HUDEP-2 (cell line): ENCODE measurements around the gene CCNA2.

Experiments used
- DNase-seq, 76 experiments: peaks; one replicate each; lab custom pipeline; 2025; ENCODE audit not compliant: unreplicated experiment in 76 of 76; lab: John Stamatoyannopoulos, UW

Gene CCNA2

DNA sequence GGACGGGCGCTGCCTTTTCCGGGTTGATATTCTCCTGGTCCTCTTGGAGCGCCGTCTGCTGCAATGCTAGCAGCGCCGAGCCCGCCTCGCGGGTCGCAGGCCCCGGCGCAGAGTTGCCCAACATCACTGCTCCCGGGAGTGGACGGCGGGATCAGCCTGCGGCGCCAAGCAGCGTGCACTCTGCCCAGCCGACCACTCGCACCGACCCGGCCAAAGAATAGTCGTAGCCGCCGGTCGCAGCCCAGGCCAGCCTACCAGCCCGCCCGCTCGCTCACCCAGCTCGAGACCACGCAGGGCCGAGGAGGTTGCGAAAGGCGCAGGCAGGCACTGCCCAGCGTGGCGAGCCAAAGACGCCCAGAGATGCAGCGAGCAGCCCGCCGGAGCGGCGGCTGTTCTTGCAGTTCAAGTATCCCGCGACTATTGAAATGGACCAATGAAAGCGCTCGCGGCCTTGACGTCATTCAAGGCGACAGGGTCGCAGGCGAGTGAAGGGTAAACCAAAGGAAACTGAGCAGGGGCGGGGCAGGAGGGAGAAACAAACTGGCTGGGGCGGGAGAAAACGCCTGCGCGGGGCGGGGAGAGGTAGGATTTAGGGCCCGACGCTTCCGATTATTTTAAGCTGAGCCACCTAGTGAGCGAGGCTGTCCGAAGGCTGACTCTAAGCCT is at the start of gene CCNA2:
CCNA2 (minus strand) TSS at position 379 of the 666 bp plus-strand sequence; CDS start at position 124, 255 bp downstream.
- DNase-seq: peak; percentile 26 to 98 (median 95)

- DNase-seq: peak; percentile 37 to 98 (median 93)
Measured at GRCh38 chr4:121869841-121870822, 46.4 kb upstream of the CCNA2 start, which contains the start of gene BBS7. Gene BBS7, minus strand, starts transcription at chr4:121870474. Its CDS starts 161 bp downstream, at chr4:121870313.

DNA sequence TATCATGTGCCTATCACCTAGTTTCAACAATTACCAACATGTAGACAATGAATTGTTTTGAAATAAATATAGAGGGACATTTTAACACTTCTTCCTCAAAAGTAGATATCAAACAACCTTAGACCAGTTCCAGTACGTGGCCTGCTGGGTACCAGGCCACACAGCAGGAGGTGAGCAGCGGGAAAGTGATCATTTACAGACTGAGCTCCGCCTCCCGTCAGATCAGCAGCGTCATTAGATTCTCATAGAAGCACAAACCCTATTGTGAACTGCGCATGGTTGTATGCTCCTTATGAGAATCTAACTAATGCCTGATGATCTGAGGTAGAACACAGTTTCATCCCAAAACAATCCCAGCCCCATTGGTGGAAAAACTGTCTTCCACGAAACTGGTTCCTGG is 40.1 kb upstream of the CCNA2 start:
- no peak for DNase-seq

GRCh38 chr4:121861426-121861825 is 37.7 kb upstream of the CCNA2 start:
- DNase-seq: peak in 2 of 76 experiments; percentile 1 to 2

DNA sequence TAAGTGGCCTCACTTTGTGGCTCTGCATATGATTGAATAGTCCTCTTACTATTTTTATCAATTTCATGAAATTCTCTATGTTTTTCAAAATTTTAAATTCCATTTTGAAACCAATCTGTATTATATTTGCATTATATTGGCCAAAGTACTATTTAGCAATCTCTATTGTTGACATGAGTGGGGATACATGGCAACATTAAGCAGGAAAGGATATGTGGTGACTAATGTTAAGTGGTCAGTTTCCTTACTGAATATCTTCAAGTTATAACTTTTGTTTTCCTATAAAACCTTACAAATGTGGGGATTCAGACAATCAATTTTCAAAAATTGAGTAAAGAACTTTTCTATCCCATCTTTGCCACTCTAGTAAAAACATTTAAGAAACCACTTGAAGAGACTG is 36.4 kb upstream of the CCNA2 start:
- DNase-seq: no peak

DNA sequence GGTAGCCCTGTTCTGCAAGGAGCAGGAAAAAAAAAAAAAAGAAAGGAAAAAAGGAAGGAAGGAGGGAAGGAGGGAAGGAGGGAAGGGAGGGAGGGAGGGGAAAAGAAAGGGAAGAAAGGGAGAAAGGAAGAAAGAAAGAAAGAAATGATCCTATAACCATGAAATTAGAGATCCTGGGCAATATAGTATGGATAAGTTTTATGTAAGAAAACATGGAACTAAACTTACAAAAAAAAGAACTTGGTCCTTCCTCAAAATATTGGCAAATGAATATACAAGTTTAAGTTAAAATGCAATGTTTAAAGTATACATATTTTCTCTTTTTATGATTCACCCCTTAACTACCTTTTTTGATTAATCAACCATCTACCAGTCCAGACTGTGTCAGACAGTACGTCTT is 27.7 kb upstream of the CCNA2 start:
- no peak for DNase-seq

DNA sequence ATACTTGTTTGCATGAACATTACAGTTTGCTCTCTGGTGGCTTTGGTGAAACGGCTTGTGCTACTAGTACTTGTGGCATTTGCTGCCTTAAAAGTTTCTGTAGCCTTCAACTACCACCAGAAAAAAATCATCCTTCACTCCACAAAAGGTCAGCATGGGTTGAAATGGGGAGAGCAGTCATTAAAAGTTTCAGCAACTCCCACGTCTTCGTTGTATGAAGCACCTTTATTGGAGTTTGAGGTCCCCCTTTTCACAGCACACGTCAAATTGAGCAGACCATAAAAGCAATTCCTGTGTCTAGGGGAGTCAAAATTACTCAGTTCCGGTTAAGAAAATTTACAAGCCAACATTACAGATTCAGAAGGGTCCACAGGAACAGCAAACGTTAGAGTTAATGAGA is 23.0 kb upstream of the CCNA2 start:
- DNase-seq: no peak

- no peak for DNase-seq
Measured at GRCh38 chr4:121842862-121843261, 19.2 kb upstream of the CCNA2 start.

GRCh38 chr4:121838136-121838535 is 14.5 kb upstream of the CCNA2 start:
- DNase-seq: no peak

DNA sequence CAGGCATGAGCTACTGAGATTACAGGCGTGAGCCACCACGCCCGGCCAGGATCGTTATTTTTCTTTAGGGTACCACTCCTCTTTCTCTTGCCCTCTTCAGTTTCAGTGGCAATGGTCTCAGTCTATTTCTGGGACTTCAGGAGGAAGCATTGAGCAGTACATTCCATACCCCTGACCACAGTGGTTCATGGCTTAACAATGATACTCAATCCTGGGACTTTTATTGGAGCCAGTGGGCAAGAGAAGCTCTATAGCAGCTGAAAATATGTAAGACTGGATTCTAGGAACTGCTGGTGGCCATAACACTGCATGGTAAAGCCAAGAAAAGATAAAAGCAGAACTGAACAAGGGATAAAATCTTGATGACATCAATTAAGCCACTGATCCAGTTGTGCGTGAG is 5.8 kb upstream of the CCNA2 start:
- DNase-seq: no peak

- DNase-seq: peak in 20 of 76 experiments; percentile 2 to 58 (median 29)
Measured at GRCh38 chr4:121827853-121828252, 4.2 kb upstream of the CCNA2 start.

GRCh38 chr4:121824950-121825349 is 1.3 kb upstream of the CCNA2 start:
- DNase-seq: no peak

GRCh38 chr4:121824171-121824527 is 466 bp upstream of the CCNA2 start:
- no peak for DNase-seq

DNA sequence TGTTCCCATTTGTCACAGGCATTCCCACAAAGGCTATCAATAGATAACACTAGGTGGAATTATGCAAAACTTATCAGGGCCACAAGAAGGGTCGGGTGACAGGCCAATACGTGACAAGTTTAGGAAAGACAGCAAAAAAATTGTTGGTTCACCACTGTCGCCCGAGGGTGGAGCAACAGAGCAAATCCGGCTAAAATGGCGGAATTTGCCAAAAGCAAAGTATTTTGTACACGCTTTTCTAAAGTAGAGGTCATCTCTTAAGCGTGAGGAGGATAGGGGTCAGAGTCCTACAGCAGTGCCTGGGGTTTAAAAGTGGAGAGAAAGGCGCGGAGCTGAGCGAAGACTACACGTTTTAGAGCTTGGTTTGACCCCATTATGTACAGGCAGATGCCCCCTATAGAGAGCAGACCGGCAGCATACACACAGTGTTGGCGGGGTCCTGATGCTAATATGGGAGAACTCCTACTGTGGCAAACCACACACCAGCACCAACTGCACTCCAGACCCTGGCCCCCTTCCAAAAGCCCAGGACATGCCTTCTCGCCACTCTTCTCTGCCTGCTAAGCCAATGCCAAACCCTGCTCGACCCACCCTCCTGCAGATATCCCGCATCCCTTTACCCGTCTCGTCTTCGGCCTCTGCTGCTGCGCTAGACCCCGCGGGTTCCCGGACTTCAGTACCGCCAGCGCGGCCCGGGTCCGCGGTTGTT is 733 bp downstream of the CCNA2 start:
- peak in 73 of 76 experiments; percentile 5 to 75 (median 43) for DNase-seq

DNA sequence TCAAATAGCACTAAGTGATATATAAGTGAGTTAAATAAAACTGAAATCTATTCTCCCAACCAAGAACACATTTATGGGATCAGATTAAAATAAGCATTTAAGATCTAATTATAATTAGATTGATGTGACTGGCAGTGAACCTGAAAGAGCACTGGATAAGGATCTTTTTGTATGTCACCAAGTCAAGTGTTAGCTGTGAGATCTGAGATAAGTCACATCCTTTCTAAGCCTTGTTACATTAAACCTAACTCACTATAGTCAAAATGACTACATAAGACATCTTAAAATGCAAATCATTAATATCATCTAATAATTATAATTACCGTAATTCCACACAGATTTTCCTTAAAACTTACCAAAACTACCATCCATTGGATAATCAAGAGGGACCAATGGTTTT is 1.6 kb downstream of the CCNA2 start:
- no peak for DNase-seq

GRCh38 chr4:121819216-121819965 is 4.3 kb downstream of the CCNA2 start:
- no peak for DNase-seq

DNA sequence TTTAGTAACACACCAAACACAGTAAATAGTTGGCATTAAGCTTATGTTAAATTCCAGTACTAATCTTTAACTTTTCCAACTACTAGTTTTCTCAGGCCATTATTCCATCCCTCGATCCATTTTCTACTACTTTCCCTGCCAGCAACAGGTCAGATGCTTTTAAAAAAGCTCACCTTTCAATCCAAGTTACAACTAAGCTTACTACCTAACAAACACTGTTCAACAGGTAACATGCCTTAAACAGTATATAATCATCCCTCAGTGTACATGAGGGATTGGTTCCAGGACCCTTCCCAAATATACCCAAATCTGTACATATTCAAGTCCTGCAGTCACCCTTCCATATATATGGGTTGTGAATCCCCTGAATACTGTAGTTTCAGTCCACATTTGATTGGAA is 5.5 kb downstream of the CCNA2 start:
- DNase-seq: no peak

GRCh38 chr4:121817701-121818100 is 6.0 kb downstream of the CCNA2 start:
- DNase-seq: no peak

DNA sequence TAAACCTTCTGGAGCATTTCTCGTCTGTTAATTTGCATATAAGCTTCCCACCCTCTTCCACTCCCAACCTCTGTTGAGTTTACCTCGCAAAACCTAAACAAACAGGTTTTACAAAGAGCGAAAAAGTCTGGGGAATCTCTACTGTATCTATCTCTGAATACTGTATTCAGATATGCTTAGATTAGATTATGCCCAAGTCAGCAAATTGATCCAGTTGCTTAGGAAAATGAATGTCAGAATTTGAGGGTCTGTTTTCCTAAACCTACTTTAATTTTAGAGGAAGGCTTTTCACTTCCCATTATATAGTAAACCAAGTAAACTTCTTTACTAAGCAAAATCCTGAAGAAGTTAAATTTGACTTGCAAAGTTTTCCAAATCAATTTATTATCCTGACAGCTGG is 6.7 kb downstream of the CCNA2 start:
- DNase-seq: no peak

- DNase-seq: no peak
Measured at GRCh38 chr4:121814756-121815155, 8.9 kb downstream of the CCNA2 start.
